A673 (cell line): ENCODE measurements around the gene PLEKHH2.

ENCODE experiments used
- CTCF ChIP-seq: fragments of 300-800, 200-600 bp; sonication (generic); conservative IDR thresholded peaks from 2 replicates; pipeline ENCODE4 v1.5.1; 2017; ENCODE audit warnings: low read depth, mild to moderate bottlenecking, antibody characterized with exemption, low read length, moderate library complexity, mixed read lengths
- EZH2 ChIP-seq: fragments of 200-600 bp; sonication (generic); IDR thresholded peaks from 2 replicates; pipeline ENCODE4 v1.6.1; 2017; ENCODE audit warnings: borderline replicate concordance, low read depth, mild to moderate bottlenecking, mixed read lengths, antibody characterized with exemption, low read length; ENCODE audit not compliant: poor library complexity, severe bottlenecking

- TF ChIP-seq CTCF, result no peak
- no peak for TF ChIP-seq EZH2
These were observed 106.6 kb downstream of the PLEKHH2 start for GRCh38 chr2:43743706-43744105.
